Activated B cell treated with CpG ODN at 0.5 μM for 24 hours (primary cell): Measurements from ENCODE around the gene OR1D5. TPM values are rescaled to one million over a fixed set of nuclear protein-coding genes. Genes with fewer than 3 reads are reported as not detected.

ENCODE experiments used
- ATAC-seq: fragments of 200-7000 bp; cut with Tn5 transposase; one replicate; pipeline ENCODE4 v1.10.0; 2021; ENCODE audit warnings: low read depth, mild to moderate bottlenecking, moderate library complexity
- CTCF ChIA-PET: fragments of 350-600 bp; sonication (Branson Sonifier 250); formaldehyde crosslinking; loops from one replicate; lab custom pipeline; 2021; ENCODE audit warnings: antibody characterized with exemption; lab: Charles Lee
- POLR2A ChIA-PET: fragments of 350-600 bp; sonication (Branson Sonifier 250); formaldehyde crosslinking; loops from one replicate; lab custom pipeline; 2021; ENCODE audit warnings: antibody characterized with exemption; lab: Charles Lee
- DNase-seq: peaks from one replicate; pipeline ENCODE4 v3.0.0; 2022
- H3K27ac Mint-ChIP-seq: one replicate; pipeline ENCODE4 v1.8.0; 2020; ENCODE audit warnings: mixed read lengths
- H3K27me3 Mint-ChIP-seq: one replicate; pipeline ENCODE4 v1.8.0; 2021; ENCODE audit warnings: mixed read lengths
- H3K36me3 Mint-ChIP-seq: one replicate; pipeline ENCODE4 v1.8.0; 2021; ENCODE audit warnings: low read depth, mixed read lengths
- H3K4me1 Mint-ChIP-seq: one replicate; pipeline ENCODE4 v1.8.0; 2021; ENCODE audit warnings: mixed read lengths
- H3K4me3 Mint-ChIP-seq: one replicate; pipeline ENCODE4 v1.8.0; 2020; ENCODE audit warnings: mild to moderate bottlenecking, mixed read lengths
- H3K9me3 Mint-ChIP-seq: one replicate; pipeline ENCODE4 v1.8.0; 2020; ENCODE audit warnings: mixed read lengths
- CTCF ChIP-seq: fragments of 200-600 bp; IDR thresholded peaks from one replicate; pipeline ENCODE4 v1.8.0; 2022; ENCODE audit warnings: antibody characterized with exemption, mild to moderate bottlenecking
- intact Hi-C: fragments of 100-400 bp; cut with micrococcal nuclease; formaldehyde crosslinking; loops from one replicate; pipeline ENCODE4 v1.15.1; 2024
- total RNA-seq: library from RNA; stranded (reverse); gene quantifications from 2 replicates; pipeline ENCODE4 v1.2.3, GENCODE V29; 2022

OR1D5 gene
- total RNA-seq, 1 donor from 2014 or later, result not detected

- CTCF ChIA-PET, result no interaction called here
- Mint-ChIP-seq H3K4me3 (no peak overlapping the region), H3K27ac (no peak overlapping the region), H3K9me3 (no peaks in the 10 kb centered on the region), H3K36me3 (peaks cover 42% of the 10 kb centered on the region), H3K4me1 (no peaks in the 10 kb centered on the region), H3K27me3 (no peaks in the 10 kb centered on the region)
- intact Hi-C loops, result no loop called here
- DNase-seq (no peak), ATAC-seq (no peak)
- TF ChIP-seq CTCF, result no peak
- POLR2A ChIA-PET, result no interaction called here
Observed at GRCh38 chr17:3030096-3030495, 33.3 kb downstream of the OR1D5 start.

- ATAC-seq, result no peak
- Mint-ChIP-seq H3K9me3 (no peaks in the 10 kb centered on the region), H3K27ac (no peak overlapping the region), H3K4me1 (no peaks in the 10 kb centered on the region), H3K4me3 (no peak overlapping the region), H3K27me3 (no peaks in the 10 kb centered on the region), H3K36me3 (peaks cover 46% of the 10 kb centered on the region)
- CTCF ChIA-PET, result no interaction called here
- TF ChIP-seq CTCF, result no peak
- POLR2A ChIA-PET, result no interaction called here
- no peak for DNase-seq
- intact Hi-C loops, result no loop called here
Observed at GRCh38 chr17:3029213-3029913, 34.0 kb downstream of the OR1D5 start.

- Mint-ChIP-seq H3K27ac (no peak overlapping the region), H3K4me1 (no peaks in the 10 kb centered on the region), H3K9me3 (peaks cover 10% of the 10 kb centered on the region), H3K36me3 (peaks cover 55% of the 10 kb centered on the region), H3K27me3 (no peaks in the 10 kb centered on the region), H3K4me3 (no peak overlapping the region)
- ChIA-PET POLR2A (no interaction called here), CTCF (no interaction called here)
- TF ChIP-seq CTCF, result no peak
- DNase-seq (no peak), ATAC-seq (no peak)
- intact Hi-C loops, result no loop called here
Observed at GRCh38 chr17:3027786-3028532, 35.4 kb downstream of the OR1D5 start.

- no peak for TF ChIP-seq CTCF
- no peaks in the 10 kb centered on the region for H3K27me3 Mint-ChIP-seq
- DNase-seq (no peak), ATAC-seq (no peak)
- no peaks in the 10 kb centered on the region for H3K4me1 Mint-ChIP-seq
- no peak overlapping the region for H3K4me3 Mint-ChIP-seq
- H3K9me3 Mint-ChIP-seq, result peaks cover 16% of the 10 kb centered on the region
- ChIA-PET POLR2A (no interaction called here), CTCF (interaction anchor here (0.9 kb wide), 1 partner anchor 178 kb away, joined by 3 read pairs; no protein-coding TSS in a partner anchor)
- H3K36me3 Mint-ChIP-seq, result peaks cover 60% of the 10 kb centered on the region
- no peak overlapping the region for H3K27ac Mint-ChIP-seq
- intact Hi-C loops, result no loop called here
Observed at GRCh38 chr17:3026856-3027751, 36.3 kb downstream of the OR1D5 start.
